Endothelial cell of hepatic sinusoid (primary cell): Measurements from ENCODE around the gene ITGA8.
"Not testable (repeated sequence)": the region's sequence is repeated elsewhere in the genome, so short reads cannot be mapped to it uniquely, and the experiment has no call there.

ENCODE experiments used
- in situ Hi-C: cut with HindIII; loops from 2 replicates; pipeline ENCODE4 v1.10.0; 2017; ENCODE audit warnings: low sequenced_read_pairs

ITGA8 gene

DNA sequence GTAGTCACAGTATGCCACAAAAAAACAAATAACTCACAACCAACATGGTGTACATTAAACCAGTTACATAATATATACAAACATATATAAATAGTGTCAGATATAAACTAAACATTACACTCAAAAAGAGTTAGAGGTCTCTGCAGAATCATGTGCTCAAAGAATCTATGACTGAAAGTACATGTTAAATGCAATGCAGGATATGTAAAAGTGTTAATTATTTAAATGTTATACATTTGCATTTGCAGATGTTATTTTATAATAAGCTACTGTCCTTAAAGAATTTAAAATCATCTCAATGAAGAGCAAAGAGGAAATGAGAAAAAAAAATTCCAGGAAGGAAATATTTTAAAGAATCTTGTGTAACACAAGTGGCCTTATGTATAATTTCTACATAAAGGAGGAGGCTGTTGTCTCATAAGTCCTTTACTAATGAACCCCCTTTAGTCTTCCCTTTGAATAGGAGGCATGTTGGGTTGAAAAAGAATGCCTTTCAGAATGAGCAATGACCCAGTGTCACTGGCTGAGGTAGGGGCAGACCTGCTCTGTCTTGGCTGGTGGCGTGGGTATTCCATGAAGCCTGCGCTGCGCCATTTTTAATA lies 148.9 kb downstream of the ITGA8 start:
- in situ Hi-C loops, result loop anchor here (5.0 to 10.0 kb wide), 2 partner anchors 69 to 204 kb away; no protein-coding TSS in a partner anchor

DNA sequence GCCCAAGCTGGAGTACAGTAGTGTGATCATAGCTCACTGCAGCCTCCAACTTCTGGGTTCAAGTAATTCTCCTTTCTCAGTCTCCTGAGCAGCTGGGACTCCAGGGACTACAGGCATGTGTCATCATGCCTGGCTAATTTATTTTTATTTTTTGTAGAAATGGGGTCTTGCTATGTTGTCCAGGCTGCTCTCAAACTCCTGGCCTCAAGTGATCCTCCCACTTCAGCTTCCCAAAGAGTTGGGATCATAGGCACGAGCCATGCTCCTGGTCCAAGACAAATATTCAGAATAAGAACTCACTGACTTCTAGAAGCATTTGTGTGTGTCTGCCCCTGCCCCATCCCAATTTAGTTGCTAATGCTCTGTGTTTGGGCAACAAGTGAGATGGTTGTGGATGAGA lies 151.8 kb downstream of the ITGA8 start:
- in situ Hi-C loops, result no loop called here

DNA sequence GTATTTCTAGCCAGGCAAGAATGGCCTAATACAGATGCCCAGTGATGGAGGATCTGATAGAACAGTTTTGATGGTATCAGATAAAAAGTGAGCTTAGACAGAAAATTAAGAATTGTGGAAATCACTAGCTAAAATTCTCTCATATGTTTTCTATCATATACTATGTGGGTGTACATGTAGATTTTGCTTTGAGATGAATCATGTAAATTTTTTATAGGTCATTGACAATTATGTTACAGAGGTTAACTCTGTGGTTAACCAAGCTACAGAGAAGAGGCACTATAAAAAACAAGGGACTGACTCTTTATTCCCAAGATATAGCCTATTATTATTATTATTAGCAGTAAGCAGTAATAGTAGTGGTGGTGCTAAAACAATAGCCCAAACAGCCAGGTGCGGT lies 156.5 kb downstream of the ITGA8 start:
- in situ Hi-C loops, result no loop called here

DNA sequence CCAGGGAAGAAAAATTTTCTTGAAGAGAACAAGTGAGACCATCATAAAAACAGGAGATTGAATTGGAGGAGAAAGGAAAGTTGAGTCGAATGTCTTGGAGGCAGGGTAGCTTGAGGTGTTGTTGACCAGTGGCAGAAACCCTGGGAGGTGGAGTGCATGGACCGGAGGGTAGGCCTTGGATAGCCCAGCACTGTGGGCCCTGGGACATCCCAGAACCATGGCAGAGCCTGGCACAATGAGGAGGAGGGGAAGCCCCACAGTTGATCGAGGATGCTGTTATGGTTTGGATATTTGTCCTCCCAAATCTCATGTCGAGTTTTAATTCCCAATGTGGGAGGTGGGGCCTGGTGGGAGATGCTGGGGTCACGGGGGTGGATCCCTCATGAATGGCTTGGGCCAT lies 157.1 kb downstream of the ITGA8 start:
- in situ Hi-C loops, result no loop called here

DNA sequence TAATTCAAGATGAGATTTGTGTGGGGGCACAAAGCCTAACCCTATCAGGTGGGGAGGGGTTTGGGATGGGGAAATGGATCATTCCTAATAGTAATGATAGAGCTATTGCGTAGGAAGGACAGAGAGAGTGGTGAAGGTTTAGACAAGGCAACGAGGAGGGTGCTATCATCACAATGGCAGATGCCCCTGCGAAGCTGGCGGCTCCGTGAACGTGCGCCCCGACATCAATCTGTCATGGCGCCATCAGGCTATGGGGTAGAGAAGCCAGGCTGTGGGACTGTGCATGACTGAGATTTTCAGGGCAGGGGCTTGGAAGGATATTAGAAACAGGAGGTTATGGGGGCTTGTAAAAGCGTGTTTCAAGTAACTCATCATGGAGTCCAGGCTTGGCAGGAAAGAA lies 157.6 kb downstream of the ITGA8 start:
- in situ Hi-C loops, result no loop called here

DNA sequence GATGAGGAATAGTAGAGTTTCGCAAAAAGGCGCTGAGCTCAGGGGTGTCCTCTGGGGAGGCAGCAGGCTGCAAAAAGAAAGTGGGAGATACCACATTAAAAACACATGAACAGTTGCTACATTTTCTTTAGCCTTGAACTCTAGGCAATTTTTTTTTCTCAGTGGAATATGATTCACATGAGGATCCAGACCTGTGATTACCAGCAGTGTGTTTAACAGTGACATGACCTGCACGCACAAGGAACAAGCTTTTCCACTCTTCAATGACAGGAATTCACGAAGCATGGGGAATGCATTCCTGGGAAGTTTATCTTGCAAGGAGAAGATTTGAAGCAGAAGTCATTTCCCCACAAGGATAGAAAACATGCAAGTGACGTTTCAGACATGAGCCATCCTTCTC lies 161.6 kb downstream of the ITGA8 start:
- in situ Hi-C loops, result no loop called here

DNA sequence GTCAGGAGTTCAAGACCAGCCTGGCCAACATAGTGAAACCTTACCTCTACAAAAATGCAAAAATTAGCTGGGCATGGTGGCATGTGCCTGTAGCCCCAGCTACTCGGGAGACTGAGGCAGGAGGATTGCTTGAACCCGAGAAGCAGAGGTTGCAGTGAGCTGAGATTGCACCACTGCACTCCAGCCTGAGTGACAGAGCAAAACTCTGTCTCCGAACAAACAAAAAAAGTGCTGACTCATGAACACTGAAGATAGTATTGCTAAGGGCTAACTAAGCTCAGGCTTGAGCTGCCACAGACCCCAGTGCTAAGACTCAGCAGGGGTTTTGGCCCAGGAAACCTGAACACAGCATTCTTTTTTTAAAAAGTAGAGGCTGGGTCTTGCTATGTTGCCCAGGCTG lies 162.6 kb downstream of the ITGA8 start:
- in situ Hi-C loops, result not testable (repeated sequence)

DNA sequence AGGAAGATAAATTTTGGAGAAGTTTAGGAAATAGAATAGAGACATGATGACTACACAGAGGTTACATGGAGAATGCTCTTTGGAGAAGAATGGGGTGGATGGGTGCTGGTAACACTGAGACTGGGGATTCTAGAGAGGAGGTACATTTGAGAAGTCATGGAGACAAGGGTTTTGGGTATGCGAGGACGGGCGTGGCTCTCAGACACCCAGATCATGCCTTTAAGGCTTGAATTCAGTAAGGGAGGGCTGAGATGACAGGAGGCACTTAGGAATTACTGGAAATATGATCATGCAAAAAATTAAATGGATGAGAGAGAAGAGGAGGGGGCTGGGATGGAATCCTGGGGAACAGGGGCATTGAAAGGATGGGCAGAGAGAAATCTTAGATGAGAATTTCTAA lies 168.8 kb downstream of the ITGA8 start:
- in situ Hi-C loops, result no loop called here

DNA sequence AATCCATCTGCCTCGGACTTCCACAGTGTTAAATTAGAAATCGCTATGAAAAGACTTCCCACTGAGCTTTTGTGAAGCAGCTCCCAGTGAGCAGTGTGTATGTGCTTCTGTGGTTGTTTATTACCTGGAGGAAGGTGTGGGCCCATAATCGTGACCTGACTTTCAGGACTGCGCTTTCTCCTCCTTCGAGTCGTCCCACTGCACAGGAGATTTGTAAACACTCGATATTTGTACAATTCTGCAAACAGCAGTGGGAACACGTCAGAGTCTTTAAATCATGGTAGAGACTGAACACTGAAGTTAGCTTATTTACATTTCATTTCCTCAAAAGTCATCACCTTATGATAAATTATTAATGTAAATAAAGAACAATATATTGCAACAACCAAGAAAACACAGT lies 171.4 kb downstream of the ITGA8 start:
- in situ Hi-C loops, result no loop called here

DNA sequence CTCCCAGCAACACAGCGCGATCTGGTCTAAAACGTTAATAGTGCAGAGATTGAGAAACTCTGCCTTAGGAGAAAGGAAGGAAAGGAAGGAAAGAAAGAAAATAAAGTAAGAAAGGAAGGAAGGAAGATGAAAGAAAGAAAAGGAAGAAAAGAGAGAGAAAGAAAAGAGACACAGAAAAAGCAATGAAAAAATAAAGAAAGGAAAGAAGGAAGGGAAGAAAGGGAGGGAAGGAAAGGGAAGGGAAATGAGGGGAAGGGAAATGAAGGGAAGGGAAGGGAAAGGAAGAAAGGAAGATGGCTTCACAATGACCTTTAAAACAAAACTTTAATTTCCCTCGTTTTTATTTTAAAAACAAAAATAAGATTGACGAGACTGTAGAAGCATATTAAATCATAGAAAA lies 173.1 kb downstream of the ITGA8 start:
- in situ Hi-C loops, result no loop called here

DNA sequence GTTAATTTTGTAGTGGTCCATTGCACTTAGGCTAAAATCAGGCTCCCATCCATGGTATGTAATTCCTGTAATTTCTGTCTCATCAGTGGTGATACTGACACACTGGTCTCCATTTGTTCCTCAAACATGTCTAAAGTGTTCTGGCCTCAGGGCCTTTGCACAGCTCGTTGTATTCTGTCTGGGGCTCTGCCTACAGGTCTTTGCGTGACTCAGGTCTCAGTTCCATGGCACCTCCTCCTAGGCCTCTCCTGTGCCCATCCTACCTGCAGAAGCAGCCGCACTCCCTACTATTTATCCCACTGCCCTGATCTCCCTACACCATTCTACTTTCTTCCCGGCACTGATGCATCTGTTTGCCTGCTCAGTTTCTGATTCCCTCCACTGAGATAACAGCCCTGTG lies 173.8 kb downstream of the ITGA8 start:
- in situ Hi-C loops, result no loop called here

DNA sequence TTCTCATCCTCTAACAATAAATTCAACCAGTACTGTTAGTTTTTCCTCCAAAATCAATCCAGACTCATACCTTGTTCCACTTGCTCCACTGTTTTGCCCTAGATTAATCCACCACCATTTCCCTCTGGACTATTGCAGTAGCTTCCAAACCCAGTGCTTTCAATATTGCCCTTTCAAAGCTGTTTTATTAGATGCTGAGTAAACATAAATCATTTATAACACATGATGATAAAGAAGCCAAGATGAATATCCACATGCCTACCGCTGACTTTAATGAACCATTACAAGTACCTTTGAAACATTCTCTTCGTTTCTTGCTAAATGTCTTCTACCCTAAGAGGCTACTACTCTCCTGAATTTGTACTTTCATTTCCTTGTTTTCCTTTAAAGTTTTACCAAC lies 174.5 kb downstream of the ITGA8 start:
- in situ Hi-C loops, result no loop called here

DNA sequence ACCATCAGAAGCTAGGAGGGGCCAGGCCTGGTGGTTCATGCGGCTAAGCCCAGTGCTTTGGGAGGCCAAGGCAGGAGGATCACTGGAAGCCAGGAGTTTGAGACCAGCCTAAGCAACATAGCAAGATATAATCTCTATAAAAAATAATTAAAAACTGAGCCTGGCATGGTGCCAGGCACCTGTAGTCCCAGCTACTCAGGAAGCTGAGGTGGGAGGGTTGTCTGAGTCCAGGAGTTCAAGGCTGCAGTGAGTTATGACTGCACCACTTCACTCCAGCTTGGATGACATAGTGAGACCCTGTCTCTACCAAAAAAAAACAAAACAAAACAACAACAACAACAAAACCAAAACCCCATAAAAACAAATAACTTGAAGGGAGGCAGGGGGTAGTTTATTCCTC lies 175.7 kb downstream of the ITGA8 start:
- in situ Hi-C loops, result no loop called here

DNA sequence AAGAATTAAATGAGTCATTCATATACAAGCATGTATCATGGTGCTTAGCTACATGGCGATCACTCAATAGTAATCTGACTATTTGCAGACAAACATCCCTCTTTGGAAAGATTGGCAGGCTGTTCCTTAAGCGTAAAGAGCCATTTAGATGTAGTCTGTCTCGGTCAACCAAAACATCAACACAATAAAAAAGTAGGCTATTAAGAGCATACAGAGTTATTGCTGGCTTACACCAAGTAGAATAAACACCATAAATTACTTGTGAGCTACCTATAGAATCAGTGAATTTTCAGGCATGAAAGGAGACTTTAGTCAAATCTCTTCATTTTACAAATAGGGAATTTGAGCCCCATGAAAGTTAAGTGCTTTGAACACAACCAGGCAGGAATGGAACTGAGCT lies 176.9 kb downstream of the ITGA8 start:
- in situ Hi-C loops, result no loop called here

DNA sequence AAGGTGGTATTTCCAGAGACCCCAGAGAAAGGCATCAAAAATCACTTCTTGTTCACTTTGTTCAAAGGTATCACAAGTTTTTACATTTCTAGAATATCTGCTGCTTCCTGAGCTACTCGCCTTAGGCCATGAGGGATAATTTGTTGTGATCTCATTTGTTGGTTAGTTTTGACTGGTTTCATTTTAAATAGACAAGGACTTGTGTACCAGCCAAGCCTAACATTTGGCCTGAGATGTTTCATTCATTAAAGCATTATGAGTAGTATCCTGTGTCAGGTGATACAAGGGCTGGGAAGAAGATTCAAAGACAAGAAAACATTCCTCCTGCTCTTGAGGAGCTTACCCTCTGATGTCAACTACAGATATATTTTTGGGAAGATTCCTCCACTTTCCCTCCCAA lies 178.3 kb downstream of the ITGA8 start:
- in situ Hi-C loops, result no loop called here

DNA sequence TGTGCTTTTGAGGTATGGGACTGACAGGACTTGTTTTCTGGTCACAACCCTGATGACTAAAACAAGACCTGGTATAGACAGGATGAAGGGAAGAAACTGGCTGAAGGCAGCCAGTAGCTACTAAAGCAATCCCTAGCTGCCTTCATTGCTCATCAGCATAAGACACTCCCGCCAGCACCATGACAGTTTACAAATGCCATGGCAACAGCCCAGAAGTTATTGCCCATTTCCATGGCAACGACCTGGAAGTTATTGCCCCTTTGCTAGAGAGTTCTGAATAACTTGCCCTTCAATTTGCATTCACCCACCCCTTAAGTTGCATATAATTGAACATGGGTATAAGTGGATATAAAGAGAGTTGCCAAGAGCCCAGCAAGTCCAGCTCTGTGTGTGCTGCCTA lies 179.0 kb downstream of the ITGA8 start:
- in situ Hi-C loops, result no loop called here

DNA sequence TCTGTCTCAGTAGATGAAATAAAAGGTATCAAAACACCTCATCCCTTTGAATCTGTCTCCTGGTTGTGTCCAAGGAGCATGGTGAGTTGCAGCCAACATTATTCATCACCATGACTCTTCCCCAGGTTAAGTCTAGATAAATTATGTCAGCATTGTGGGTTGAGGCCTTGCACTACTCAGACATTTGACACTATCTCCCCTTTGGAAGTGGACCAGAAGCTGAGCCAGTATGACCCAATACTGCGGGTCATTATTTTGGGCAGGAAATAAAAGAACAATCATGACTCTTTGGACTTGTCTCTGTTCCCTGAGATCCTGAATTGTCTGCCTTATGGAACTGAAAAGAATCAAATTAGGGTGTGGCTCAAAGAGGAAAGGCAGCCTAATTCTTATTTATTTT lies 180.5 kb downstream of the ITGA8 start:
- in situ Hi-C loops, result no loop called here

DNA sequence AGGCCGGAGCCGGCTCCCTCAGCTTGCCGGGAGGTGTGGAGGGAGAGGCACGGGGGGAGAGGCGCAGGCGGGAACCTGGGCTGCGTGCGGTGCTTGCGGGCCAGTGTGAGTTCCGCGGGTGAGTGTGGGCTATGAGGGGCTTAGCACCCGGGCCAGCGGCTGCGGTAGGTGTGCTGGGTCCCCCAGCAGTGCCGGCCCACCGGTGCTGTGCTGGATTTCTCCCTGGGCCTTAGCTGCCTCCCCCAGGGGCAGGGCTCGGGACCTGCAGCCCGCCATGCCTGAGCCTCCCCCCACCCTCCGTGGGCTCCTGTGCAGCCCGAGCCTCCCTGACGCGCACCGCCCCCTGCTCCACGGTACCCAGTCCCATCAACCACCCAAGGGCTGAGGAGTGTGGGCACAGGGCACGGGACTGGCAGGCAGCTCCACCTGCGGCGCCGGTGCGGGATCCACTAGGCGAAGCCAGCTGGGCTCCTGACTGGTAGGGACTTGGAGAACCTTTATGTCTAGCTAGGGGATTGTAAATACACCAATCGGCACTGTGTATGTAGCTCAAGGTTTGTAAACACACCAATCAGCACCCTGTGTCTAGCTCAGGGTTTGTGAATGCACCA lies 184.7 kb downstream of the ITGA8 start:
- in situ Hi-C loops, result not testable (repeated sequence)

DNA sequence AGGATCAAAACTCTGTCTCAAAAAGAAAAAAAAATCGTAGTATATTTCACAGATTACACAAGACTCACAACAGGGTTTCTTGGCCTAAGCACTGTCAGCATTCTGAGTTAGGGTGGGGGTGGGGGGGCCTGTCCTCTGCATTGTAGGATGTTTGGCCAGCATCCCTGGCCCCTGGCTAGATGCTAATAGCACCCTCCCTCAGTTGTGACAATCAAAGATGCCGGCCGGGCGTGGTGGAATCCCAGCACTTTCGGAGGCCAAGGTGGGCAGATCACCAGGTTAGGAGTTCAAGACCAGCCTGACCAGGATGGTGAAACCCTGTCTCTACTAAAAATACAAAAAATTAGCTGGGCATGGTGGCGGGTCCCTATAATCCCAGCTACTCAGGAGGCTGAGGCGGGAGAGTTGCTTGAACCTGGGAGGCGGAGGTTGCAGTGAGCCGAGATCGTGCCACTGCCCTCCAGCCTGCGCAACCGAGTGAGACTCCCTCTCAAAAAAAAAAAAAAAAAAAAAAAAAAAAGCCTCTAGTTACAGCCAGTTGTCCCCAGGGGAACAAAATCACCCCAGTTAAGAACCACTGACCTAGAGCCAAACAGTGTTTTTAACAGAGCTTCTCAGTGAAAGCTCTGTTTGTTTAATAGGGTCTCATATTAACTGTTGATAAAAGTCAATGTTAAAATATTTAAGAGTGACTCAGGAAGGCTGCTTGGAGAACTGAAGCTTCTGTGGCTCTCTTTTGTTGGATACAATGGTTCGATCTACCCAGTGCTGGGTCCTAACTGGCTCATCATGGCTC lies 187.6 kb downstream of the ITGA8 start:
- in situ Hi-C loops, result no loop called here

DNA sequence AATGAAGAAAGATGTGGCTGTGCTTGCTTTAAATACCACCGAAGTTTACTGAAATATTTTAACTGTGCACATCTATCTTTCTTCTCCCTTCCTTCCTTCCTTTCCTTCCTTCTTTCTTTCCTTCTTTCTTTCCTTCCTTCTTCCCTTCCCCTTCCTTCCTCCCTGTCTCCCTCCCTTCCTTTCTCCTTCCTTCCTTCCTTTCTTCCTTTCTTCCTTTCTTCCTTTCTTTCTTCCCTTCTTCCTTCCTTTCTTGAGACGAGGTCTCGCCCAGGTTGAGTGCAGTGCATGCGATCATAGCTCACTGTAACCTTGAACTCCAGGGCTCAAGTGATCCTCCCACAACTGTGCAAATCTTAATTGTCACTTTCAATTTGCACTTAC lies 190.9 kb downstream of the ITGA8 start:
- in situ Hi-C loops, result no loop called here

DNA sequence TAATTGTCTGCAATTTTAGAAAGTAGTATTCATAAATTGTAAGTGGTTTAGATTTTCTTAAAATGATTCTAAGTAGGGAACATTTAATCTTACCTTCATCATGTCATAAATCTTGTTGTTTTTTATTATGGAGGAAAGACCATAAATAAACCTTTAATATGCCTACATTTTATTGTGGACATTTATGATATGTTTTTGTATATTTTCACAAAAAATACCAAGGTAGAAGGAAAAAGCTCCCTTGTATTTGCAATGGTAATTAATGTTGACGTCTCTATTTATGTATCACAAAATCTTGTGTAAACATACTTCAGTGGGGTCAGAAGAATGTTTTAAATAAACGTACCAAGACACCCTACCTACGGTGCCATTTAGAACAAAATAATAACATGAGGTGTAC lies 193.0 kb downstream of the ITGA8 start:
- in situ Hi-C loops, result no loop called here

DNA sequence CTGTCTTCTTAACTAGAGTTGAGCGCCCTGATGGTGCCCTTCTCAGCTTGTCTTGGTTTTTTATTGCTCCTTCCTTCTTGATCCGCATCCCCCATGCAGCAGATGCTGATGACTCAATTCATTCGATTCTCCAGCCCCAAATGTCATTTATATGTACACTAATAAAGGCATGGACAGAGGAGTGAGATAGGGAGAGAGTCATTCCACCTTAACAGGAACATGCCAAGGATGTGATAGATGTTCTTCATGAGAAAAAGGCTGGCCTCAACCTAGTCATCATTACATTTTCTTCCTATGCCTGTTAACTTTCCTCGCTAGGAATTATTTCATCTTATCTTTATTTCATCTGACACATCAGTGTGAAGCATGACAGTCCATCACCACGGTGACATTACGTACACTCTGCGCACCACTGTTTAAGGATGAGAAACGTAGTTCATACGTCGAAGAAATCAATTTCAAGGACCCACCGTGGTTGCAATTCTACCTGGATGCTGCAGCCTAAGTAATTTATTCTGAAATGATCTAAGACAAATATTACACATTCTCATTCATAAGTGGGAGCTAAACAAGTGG lies 198.3 kb downstream of the ITGA8 start:
- in situ Hi-C loops, result no loop called here
